Renal pelvis (tissue), 12 donors: ENCODE results near the gene SLCO1A2. TPM values are rescaled to one million over a fixed set of nuclear protein-coding genes. Genes with fewer than 3 reads are reported as not detected.
"Not testable (repeated sequence)": the region's sequence is repeated elsewhere in the genome, so short reads cannot be mapped to it uniquely, and the experiment has no call there.

ENCODE experiments used
- DNase-seq: peaks from one replicate; pipeline ENCODE4 v3.0.0-alpha.2; 2013
- long read RNA-seq, 16 experiments: transcript quantifications; one replicate each; lab custom pipeline, GENCODE V29; 2026
- polyA plus RNA-seq, 3 donors: library from polyadenylated mRNA; unstranded; fragments of 120-200 nt; gene quantifications; one replicate each; pipeline ENCODE4 v1.2.1, GENCODE V29; 2013; ENCODE audit not compliant: insufficient read length in 3 of 3

Gene SLCO1A2
- under 1 TPM; 0.10 to 0.28 (median 0.11) TPM for polyA plus RNA-seq
- long read RNA-seq, donor 1 = 0 reads
- long read RNA-seq, donor 2 = 0 reads
- long read RNA-seq, donor 3 = 0 reads
- long read RNA-seq, donor 4 = 0 reads
- long read RNA-seq, donor 5 = 0 reads
- long read RNA-seq, donor 6 = 0 reads
- long read RNA-seq, donor 7 = 0 reads
- long read RNA-seq, donor 8 = 0 reads
- long read RNA-seq, donor 9 = 0 reads
- long read RNA-seq, donor 10 = 0 reads
- long read RNA-seq, donor 11 = 0 reads
- long read RNA-seq, donor 12 = 0 reads
- long read RNA-seq, donor 13 = 0 reads
- long read RNA-seq, donor 14 = 0 reads
- long read RNA-seq, donor 15 = 0 reads
- long read RNA-seq, donor 16 = 0 reads

GRCh38 chr12:21334771-21335325 is at the start of gene SLCO1A2:
Gene SLCO1A2 (minus strand): TSS chr12:21334917. CDS start chr12:21334647, 270 bp downstream.
- DNase-seq = no peak

GRCh38 chr12:21384261-21384660 is 49.5 kb upstream of the SLCO1A2 start:
- no peak for DNase-seq

DNA sequence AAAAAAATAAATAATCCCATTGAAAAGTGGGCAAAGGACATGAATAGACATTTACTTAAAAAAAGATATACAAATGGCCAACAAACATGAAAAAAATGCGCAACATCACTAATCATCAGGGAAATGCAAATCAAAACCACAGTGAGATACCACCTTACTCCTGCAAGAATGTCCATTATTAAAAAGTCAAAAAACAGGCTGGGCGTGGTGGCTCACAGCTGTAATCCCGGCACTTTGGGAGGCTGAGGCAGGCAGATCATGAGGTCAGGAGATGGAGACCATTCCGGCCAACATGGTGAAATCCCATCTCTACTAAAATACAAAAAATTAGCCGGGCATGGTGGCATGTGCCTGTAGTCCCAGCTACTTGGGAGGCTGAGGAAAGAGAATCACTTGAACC is 46.6 kb upstream of the SLCO1A2 start:
- DNase-seq = not testable (repeated sequence)

- DNase-seq = no peak
Measured at GRCh38 chr12:21379218-21379617, 44.5 kb upstream of the SLCO1A2 start.

DNA sequence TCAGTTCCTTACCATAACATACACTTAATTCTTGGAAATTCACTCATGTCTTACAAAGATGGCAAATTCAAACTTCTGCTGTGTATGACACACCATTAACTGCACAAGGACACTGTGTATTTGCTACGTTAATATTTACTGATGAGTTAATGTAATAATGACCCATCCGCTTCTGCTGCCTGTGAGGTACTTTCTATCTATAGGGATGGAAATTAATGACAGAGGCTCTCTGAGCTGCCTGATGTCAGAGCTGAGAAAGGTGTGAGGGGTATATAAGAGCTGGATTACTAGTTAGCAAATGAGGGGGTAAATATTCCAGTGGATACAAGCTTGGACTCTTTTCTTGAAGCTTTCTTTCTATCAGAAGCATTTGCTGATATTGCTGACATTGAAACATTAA is 37.9 kb upstream of the SLCO1A2 start, which contains the start of gene IAPP:
Gene IAPP, plus strand, starts transcription at position 301 of the 400 bp plus-strand sequence. CDS start 450 bp downstream, outside the sequence.
- DNase-seq = no peak

- DNase-seq = no peak
Measured at GRCh38 chr12:21370845-21371449, 36.2 kb upstream of the SLCO1A2 start.

- no peak for DNase-seq
Measured at GRCh38 chr12:21369141-21369980, 34.6 kb upstream of the SLCO1A2 start.

- DNase-seq = not testable (repeated sequence)
Measured at GRCh38 chr12:21360632-21361031, 25.9 kb upstream of the SLCO1A2 start.

DNA sequence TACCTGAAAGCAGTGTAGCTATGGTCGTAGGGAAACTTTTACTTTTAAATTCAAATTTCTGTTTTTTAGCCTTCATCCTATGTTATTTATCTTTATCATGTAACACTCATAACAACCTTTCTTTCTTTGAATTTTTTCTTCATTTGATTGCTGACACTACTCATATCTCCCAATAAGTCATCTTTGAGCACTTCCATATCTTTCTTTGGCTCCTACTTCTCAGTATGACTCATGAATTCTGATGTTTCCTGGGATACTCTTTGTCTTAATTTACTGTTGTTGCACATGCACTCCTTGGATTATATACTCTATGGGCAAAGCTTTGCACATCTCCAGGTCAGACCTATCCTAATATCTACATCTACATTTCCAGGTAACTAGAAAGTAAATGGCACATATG is 19.9 kb upstream of the SLCO1A2 start:
- no peak for DNase-seq

- no peak for DNase-seq
Measured at GRCh38 chr12:21353948-21354347, 19.2 kb upstream of the SLCO1A2 start.

- DNase-seq = no peak
Measured at GRCh38 chr12:21353487-21353886, 18.8 kb upstream of the SLCO1A2 start.

DNA sequence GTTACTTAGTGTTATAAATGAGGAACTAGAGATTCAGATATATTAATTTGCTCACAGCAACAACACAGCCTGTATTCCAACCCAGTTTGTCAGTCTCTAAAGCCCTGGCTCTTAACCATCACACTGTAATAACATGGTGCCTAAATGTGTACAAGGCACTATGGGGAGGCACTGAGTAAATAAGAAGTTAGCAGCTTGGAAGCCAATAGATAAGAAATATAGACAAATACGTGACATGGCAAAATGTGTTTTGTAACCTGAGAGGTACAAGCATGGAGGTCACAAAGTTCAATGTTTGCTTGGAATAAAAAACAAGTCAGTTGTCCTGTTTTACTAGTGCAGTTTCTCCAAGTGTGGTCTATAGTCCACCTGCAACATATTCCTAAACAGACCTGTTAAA is 16.3 kb upstream of the SLCO1A2 start:
- DNase-seq = no peak

- no peak for DNase-seq
Measured at GRCh38 chr12:21346542-21347205, 12.0 kb upstream of the SLCO1A2 start.

DNA sequence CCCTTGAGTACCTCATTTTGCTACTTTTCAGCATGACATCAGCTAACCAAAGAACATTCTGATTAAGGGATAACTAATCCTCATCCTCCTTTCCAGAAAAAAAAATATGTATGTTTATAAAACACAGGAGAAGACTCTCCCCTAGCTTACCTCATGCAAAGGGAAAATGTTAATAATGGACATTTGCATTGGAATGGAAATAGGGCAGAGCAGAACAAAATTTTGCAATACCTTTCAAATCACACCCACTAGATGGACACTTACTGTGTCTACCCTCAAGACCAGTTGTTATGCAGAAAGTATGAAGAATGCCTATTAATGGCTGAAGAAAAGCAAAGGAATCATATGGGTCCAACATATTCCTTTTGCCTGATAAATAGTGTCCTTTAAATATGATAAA is 8.9 kb upstream of the SLCO1A2 start:
- DNase-seq = no peak

GRCh38 chr12:21341769-21342168 is 7.1 kb upstream of the SLCO1A2 start:
- no peak for DNase-seq

DNA sequence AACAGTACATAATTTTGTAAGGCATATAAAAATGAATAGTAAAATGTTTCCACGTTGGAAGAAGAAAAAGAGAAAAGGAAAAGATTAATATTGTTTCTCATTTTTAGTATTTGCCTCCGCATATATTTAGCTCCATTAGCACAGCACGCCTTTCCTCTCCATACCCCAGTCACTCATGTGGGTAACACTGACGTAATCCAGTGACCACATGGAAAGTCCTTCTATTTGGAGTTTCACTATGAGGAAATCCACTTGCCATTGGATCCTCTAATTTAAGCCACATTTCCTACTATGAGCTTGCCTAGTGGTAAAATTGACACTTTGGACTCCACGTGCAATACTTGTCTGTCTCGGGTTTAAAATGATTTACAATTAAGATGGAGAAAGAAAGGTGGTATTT is 5.7 kb upstream of the SLCO1A2 start:
- DNase-seq = no peak

GRCh38 chr12:21339921-21340320 is 5.2 kb upstream of the SLCO1A2 start:
- DNase-seq = no peak

DNA sequence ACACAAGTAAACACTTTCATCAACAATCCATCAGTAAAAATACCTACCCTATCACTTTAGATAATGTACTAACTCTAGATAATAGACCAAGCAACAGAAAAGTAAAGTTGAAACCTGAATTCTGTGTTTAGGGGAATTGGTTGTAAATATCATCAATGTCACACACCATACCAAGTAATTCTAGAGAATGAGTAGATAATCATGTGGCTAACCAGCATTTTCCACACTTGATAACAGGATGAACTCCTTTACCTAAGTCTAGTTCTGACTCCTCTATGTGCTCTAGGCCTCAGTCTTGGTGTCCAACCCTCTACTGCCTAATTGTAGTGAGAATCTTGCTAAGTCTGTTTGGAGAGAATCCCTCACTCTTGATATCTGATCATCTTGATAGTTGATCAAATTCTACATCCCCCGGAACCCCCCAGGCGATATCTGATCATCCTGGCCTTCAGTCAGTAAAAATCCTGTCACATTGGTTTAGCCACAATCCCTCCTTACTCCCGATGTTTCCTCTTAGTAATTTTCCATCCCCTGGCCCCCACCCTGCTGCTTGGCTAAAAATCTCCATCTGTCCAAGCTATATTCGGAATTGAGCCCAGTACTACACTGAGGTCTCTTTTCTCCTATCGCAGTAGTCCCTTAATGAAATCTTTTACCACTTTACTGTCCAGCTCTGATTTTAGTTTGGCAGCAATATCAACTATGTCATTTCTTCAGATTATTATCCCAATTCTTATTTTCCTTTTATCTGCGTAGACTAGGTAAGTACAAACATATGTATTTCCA is 3.4 kb upstream of the SLCO1A2 start:
- no peak for DNase-seq

GRCh38 chr12:21337453-21337852 is 2.7 kb upstream of the SLCO1A2 start:
- DNase-seq = no peak

GRCh38 chr12:21336656-21337055 is 1.9 kb upstream of the SLCO1A2 start:
- no peak for DNase-seq
